Vagina (tissue), 2 donors: ENCODE measurements around the gene NOM1. TPM values are rescaled to one million over a fixed set of nuclear protein-coding genes. Genes with fewer than 3 reads are reported as not detected.
"Not testable (repeated sequence)": the region's sequence is repeated elsewhere in the genome, so short reads cannot be mapped to it uniquely, and the experiment has no call there.

ENCODE experiments used
- DNase-seq, 2 donors: peaks; one replicate each; pipeline ENCODE4 v3.0.0-alpha.2; 2017; ENCODE audit errors: extremely low spot score in 2 of 2
- H3K27ac ChIP-seq: fragments of 200-600 bp; sonication (generic); one replicate; pipeline ENCODE4 v1.5.1; 2019
- H3K27me3 ChIP-seq: fragments of 200-600 bp; sonication (generic); one replicate; pipeline ENCODE4 v1.5.1; 2019
- H3K36me3 ChIP-seq, 2 donors: fragments of 200-600 bp; sonication (generic); one replicate each; pipeline ENCODE4 v1.5.1; 2017 to 2019
- H3K4me1 ChIP-seq: fragments of 200-600 bp; sonication (generic); one replicate; pipeline ENCODE4 v1.5.1; 2019
- H3K4me3 ChIP-seq, 2 donors: fragments of 200-600 bp; sonication (generic); 1 replicate in 1 of 2; 2 replicates in 1 of 2; pipeline ENCODE4 v1.5.1; 2016 to 2019
- H3K9me3 ChIP-seq: fragments of 200-600 bp; sonication (generic); one replicate; pipeline ENCODE4 v1.5.1; 2019
- CTCF ChIP-seq, 3 experiments: fragments of 450-650 bp in 2 of 3; fragments of 200-600 bp in 1 of 3; sonication (generic) in 1 of 3; IDR thresholded peaks; one replicate each; pipeline ENCODE4 v1.5.1; 2017 to 2019; ENCODE audit warnings: antibody characterized with exemption in 3 of 3, mild to moderate bottlenecking in 2 of 3, moderate library complexity in 2 of 3
- POLR2A ChIP-seq, 2 donors: fragments of 450-650 bp; IDR thresholded peaks; one replicate each; pipeline ENCODE4 v1.6.1; 2017; ENCODE audit warnings: antibody characterized with exemption in 2 of 2, mild to moderate bottlenecking in 2 of 2, moderate library complexity in 2 of 2
- POLR2AphosphoS5 ChIP-seq, 2 donors: sonication (generic); formaldehyde crosslinking; IDR thresholded peaks; one replicate each; pipeline ENCODE4 v1.9.0; 2017; ENCODE audit warnings: antibody characterized with exemption in 2 of 2, mild to moderate bottlenecking in 2 of 2, low read depth in 1 of 2; ENCODE audit not compliant: insufficient read depth in 1 of 2
- intact Hi-C: fragments of 100-400 bp; cut with DNase I; formaldehyde crosslinking; loops from one replicate; pipeline ENCODE4 v1.15.1; 2023
- total RNA-seq: library from RNA; depleted of rRNA; stranded (reverse); fragments of >200 nt; gene quantifications from one replicate; pipeline ENCODE4 v1.2.3, GENCODE V29; 2016

The NOM1 gene
- total RNA-seq, 1 donor from 2014 or later, result 28.5 TPM

DNA sequence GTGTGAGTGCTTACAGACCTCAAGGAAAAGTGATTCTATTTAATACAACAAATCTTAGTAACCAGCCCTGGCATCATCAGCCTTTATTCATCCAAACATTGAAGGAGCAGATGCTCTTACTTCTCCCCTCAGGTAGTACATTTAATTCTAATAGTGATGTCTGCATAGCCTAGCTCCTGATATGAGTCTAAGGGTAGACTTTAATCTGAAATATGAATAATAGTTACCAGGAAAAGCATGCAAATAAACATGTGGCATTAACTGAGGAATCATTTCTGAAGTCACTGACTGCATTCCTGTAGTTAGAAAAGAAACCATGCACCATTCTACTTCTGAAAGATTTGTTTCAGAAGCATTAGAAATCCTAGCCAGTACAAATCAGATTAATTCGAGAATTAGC lies 30.9 kb upstream of the NOM1 start:
- H3K9me3 ChIP-seq, result no peaks in the 10 kb centered on the region
- intact Hi-C loops, result no loop called here
- no peaks in the 10 kb centered on the region for H3K27me3 ChIP-seq
- no peak for TF ChIP-seq POLR2AphosphoS5 (IDR thresholded peaks at IDR 0.05; ENCODE audit: insufficient read depth in 1 of 2, low read depth in 1 of 2)
- no peak for TF ChIP-seq POLR2A (IDR thresholded peaks at IDR 0.05)
- TF ChIP-seq CTCF (IDR thresholded peaks at IDR 0.05), result no peak
- H3K4me1 ChIP-seq, result no peaks in the 10 kb centered on the region
- no peak overlapping the region for H3K4me3 ChIP-seq
- no peak for DNase-seq
- no peak overlapping the region for H3K27ac ChIP-seq
- H3K36me3 ChIP-seq, result no peaks in the 10 kb centered on the region

GRCh38 chr7:156919132-156919713 lies 30.3 kb upstream of the NOM1 start:
- TF ChIP-seq CTCF (IDR thresholded peaks at IDR 0.05) (no peak), POLR2A (IDR thresholded peaks at IDR 0.05) (no peak), POLR2AphosphoS5 (IDR thresholded peaks at IDR 0.05; ENCODE audit: insufficient read depth in 1 of 2, low read depth in 1 of 2) (no peak)
- H3K27me3 ChIP-seq, result no peaks in the 10 kb centered on the region
- H3K9me3 ChIP-seq, result no peaks in the 10 kb centered on the region
- H3K27ac ChIP-seq, result no peak overlapping the region
- H3K36me3 ChIP-seq, result no peaks in the 10 kb centered on the region
- intact Hi-C loops, result no loop called here
- H3K4me1 ChIP-seq, result no peaks in the 10 kb centered on the region
- DNase-seq, result no peak
- no peak overlapping the region for H3K4me3 ChIP-seq

- no peaks in the 10 kb centered on the region for H3K27me3 ChIP-seq
- intact Hi-C loops, result no loop called here
- no peak for DNase-seq
Observed at GRCh38 chr7:156920076-156920475, 29.4 kb upstream of the NOM1 start.

DNA sequence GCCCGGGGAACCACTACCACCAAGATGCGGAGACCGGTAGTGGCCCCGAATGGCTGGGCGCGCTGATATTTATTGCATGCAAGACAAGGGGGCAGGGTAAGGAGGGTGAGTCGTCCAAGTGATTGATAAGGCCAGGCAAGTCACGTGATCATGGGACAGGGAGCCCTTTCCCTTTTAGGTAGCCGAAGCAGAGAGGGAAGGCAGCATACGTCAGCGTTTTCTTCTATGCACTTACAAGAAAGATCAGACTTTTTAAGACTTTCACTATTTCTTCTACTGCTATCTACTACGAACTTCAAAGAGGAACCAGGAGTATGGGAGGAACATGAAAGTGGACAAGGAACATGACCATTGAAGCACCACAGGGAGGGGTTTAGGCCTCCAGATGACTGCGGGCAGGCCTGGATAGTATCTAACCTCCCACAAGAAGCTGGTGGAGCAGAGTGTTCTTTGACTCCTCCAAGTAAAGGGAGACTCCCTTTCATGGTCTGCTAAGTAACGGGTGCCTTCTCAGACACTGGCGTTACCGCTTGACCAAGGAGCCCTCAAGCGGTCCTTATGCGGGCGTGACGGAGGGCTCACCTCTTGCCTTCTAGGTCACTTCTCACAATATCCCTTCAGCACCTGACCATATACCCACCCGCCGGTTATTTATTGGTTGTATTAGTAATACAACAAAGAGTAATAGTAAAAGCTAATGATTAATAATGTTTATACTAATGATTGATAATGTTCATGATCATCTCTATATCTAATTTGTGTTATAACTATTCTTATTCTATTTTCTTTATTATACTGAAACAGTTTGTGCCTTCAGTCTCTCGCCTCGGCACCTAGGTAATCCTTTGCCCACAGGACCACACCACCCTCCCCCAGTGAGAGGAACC lies 28.8 kb upstream of the NOM1 start:
- H3K27me3 ChIP-seq, H3K9me3 ChIP-seq, intact Hi-C loops, H3K4me1 ChIP-seq, H3K36me3 ChIP-seq, DNase-seq, H3K27ac ChIP-seq, H3K4me3 ChIP-seq: not testable (repeated sequence)

More at GRCh38 chr7:156920076-156920475, 29.4 kb upstream of the NOM1 start:
- Histone ChIP-seq H3K9me3 (no peaks in the 10 kb centered on the region), H3K4me3 (no peak overlapping the region), H3K27ac (no peak overlapping the region), H3K4me1 (no peaks in the 10 kb centered on the region), H3K36me3 (no peaks in the 10 kb centered on the region)
- TF ChIP-seq POLR2AphosphoS5 (IDR thresholded peaks at IDR 0.05; ENCODE audit: insufficient read depth in 1 of 2, low read depth in 1 of 2) (no peak), CTCF (IDR thresholded peaks at IDR 0.05) (no peak), POLR2A (IDR thresholded peaks at IDR 0.05) (no peak)

GRCh38 chr7:156922304-156922703 lies 27.2 kb upstream of the NOM1 start:
- H3K4me3 ChIP-seq, H3K9me3 ChIP-seq, DNase-seq, H3K27ac ChIP-seq, H3K27me3 ChIP-seq, H3K36me3 ChIP-seq, intact Hi-C loops, H3K4me1 ChIP-seq: not testable (repeated sequence)

GRCh38 chr7:156925821-156926220 lies 23.7 kb upstream of the NOM1 start:
- H3K4me3 ChIP-seq, intact Hi-C loops, DNase-seq: not testable (repeated sequence)

More at GRCh38 chr7:156925821-156926220, 23.7 kb upstream of the NOM1 start:
- H3K4me1 ChIP-seq, result peaks cover 12% of the 10 kb centered on the region
- not testable (repeated sequence) for H3K27ac ChIP-seq, H3K9me3 ChIP-seq, H3K36me3 ChIP-seq, H3K27me3 ChIP-seq
